NCI-H345 treated with DMSO at 0.1 percent for 48 hours (cell line): ENCODE measurements around the gene TMCC3.
"Not testable (repeated sequence)": the region's sequence is repeated elsewhere in the genome, so short reads cannot be mapped to it uniquely, and the experiment has no call there.

Source experiments
- DNase-seq: peaks from one replicate; lab custom pipeline; 2025; ENCODE audit not compliant: unreplicated experiment; lab: John Stamatoyannopoulos, UW

TMCC3 gene

GRCh38 chr12:94637390-94638113, 12.8 kb downstream of the TMCC3 start:
- no peak for DNase-seq

GRCh38 chr12:94636462-94637085, 13.8 kb downstream of the TMCC3 start:
- no peak for DNase-seq

GRCh38 chr12:94634717-94635116, 15.6 kb downstream of the TMCC3 start:
- DNase-seq, result no peak

- DNase-seq, result no peak
These were observed 17.0 kb downstream of the TMCC3 start for GRCh38 chr12:94633401-94633800.

- DNase-seq, result no peak
These were observed 19.3 kb downstream of the TMCC3 start for GRCh38 chr12:94631058-94631457.

GRCh38 chr12:94628819-94629472, 21.4 kb downstream of the TMCC3 start:
- DNase-seq, result no peak

GRCh38 chr12:94628369-94628768, 22.0 kb downstream of the TMCC3 start:
- DNase-seq, result no peak

GRCh38 chr12:94625531-94625930, 24.8 kb downstream of the TMCC3 start:
- no peak for DNase-seq

GRCh38 chr12:94623161-94623920, 27.0 kb downstream of the TMCC3 start:
- no peak for DNase-seq

- DNase-seq, result no peak
These were observed 27.9 kb downstream of the TMCC3 start for GRCh38 chr12:94622475-94622874.

GRCh38 chr12:94621662-94622359, 28.5 kb downstream of the TMCC3 start:
- DNase-seq, result no peak

GRCh38 chr12:94620621-94621020, 29.7 kb downstream of the TMCC3 start:
- DNase-seq, result no peak

GRCh38 chr12:94618995-94619695, 31.2 kb downstream of the TMCC3 start:
- no peak for DNase-seq

GRCh38 chr12:94617101-94617500, 33.3 kb downstream of the TMCC3 start:
- DNase-seq, result no peak

- DNase-seq, result no peak
These were observed 34.1 kb downstream of the TMCC3 start for GRCh38 chr12:94616203-94616729.

- DNase-seq, result no peak
These were observed 34.8 kb downstream of the TMCC3 start for GRCh38 chr12:94615260-94616181.

GRCh38 chr12:94614288-94614721, 36.1 kb downstream of the TMCC3 start:
- DNase-seq, result no peak

- DNase-seq, result no peak
These were observed 40.4 kb downstream of the TMCC3 start for GRCh38 chr12:94609917-94610443.

GRCh38 chr12:94606810-94607209, 43.5 kb downstream of the TMCC3 start:
- not testable (repeated sequence) for DNase-seq
